HCT116 (cell line): ENCODE results near the gene RADIL. TPM values are rescaled to one million over a fixed set of nuclear protein-coding genes. Genes with fewer than 3 reads are reported as not detected.

Experiments
- ATAC-seq: fragments of 200-7000 bp; cut with Tn5 transposase; 2 replicates; pipeline ENCODE4 v1.9.1; 2020; ENCODE audit warnings: mild to moderate bottlenecking, moderate library complexity
- BruUV-seq: library from RNA; stranded (reverse); fragments of 400-500 nt; replicated peaks from 2 replicates; lab custom pipeline; 2021; lab: Mats Ljungman, UMichigan
- CTCF ChIA-PET: fragments of 300-600 bp; sonication (Branson Sonifier 250); formaldehyde crosslinking; loops from one replicate; lab custom pipeline; 2021; ENCODE audit warnings: antibody characterized with exemption; lab: Charles Lee
- POLR2A ChIA-PET: fragments of 300-600, 350-600 bp; sonication (Branson Sonifier 250); formaldehyde crosslinking; loops from one replicate; lab custom pipeline; 2021; ENCODE audit warnings: antibody characterized with exemption; lab: Charles Lee
- RAD21 ChIA-PET, 2 experiments: fragments of 300-600 bp; sonication (Branson Sonifier 250); formaldehyde crosslinking; loops; one replicate each; lab custom pipeline; 2023; ENCODE audit warnings: low total read pairs in 2 of 2; ENCODE audit not compliant: uncharacterized antibody in 2 of 2, unreplicated experiment in 2 of 2, low non-redundant PET in 1 of 2; lab: Charles Lee
- DNase-seq: peaks from one replicate; pipeline ENCODE4 v3.0.0-alpha.2; 2010; ENCODE audit warnings: low read depth, low spot score
- H2AFZ ChIP-seq: fragments of 200-600 bp; shearing (Covaris generic), sonication (generic); 2 replicates; pipeline ENCODE4 v1.6.1; 2017; ENCODE audit warnings: low read depth, mixed run types, mixed read lengths, antibody characterized with exemption, low read length; ENCODE audit not compliant: poor library complexity, severe bottlenecking
- H3K27ac ChIP-seq: 2 replicates; pipeline ENCODE4 v1.5.1; 2012; ENCODE audit warnings: low read depth, low read length
- H3K27me3 ChIP-seq: fragments of 200-600 bp; sonication (generic); 2 replicates; pipeline ENCODE4 v1.6.1; 2016; ENCODE audit warnings: mixed run types, low read length, mixed read lengths; ENCODE audit not compliant: insufficient read depth
- H3K36me3 ChIP-seq, 2 experiments: fragments of 200-500 bp in 1 of 2; fragments of 200-600 bp in 1 of 2; sonication (Bioruptor generic) in 1 of 2; sonication (generic) in 1 of 2; 2 replicates each; pipeline versions ENCODE4 v1.5.1 to v1.6.1; 2014 to 2016; ENCODE audit warnings: low read length in 2 of 2, inconsistent platforms in 1 of 2, mixed read lengths in 1 of 2, mixed run types in 1 of 2; ENCODE audit not compliant: insufficient read depth in 2 of 2, control insufficient read depth in 1 of 2
- H3K4me1 ChIP-seq, 2 experiments: fragments of 200-600 bp in 1 of 2; sonication (generic) in 1 of 2; 2 replicates each; pipeline versions ENCODE4 v1.5.1 to v1.6.1; 2012 to 2017; ENCODE audit warnings: low read length in 2 of 2, inconsistent platforms in 1 of 2, mild to moderate bottlenecking in 1 of 2, mixed read lengths in 1 of 2, mixed run types in 1 of 2, moderate library complexity in 1 of 2; ENCODE audit not compliant: insufficient read depth in 2 of 2, control insufficient read depth in 1 of 2
- H3K4me2 ChIP-seq: fragments of 200-600 bp; sonication (generic); 2 replicates; pipeline ENCODE4 v1.6.1; 2017; ENCODE audit warnings: mixed run types, low read length, mixed read lengths
- H3K4me3 ChIP-seq, 2 experiments: fragments of 200-600 bp in 1 of 2; sonication (generic) in 1 of 2; replicated peaks in 1 of 2; 2 replicates each; pipeline ENCODE4 v1.5.1; 2011 to 2016; ENCODE audit warnings: low read length in 2 of 2, control low read depth in 1 of 2, low read depth in 1 of 2, mild to moderate bottlenecking in 1 of 2, mixed read lengths in 1 of 2, mixed run types in 1 of 2
- H3K79me2 ChIP-seq: fragments of 200-600 bp; sonication (generic); 2 replicates; pipeline ENCODE4 v1.6.1; 2017; ENCODE audit warnings: mild to moderate bottlenecking, mixed run types, low read length, moderate library complexity, mixed read lengths; ENCODE audit not compliant: insufficient read depth
- H3K9ac ChIP-seq: fragments of 200-600 bp; sonication (generic); 2 replicates; pipeline ENCODE4 v1.6.1; 2016; ENCODE audit warnings: low read length, mixed read lengths
- H3K9me2 ChIP-seq: fragments of 200-600 bp; sonication (generic), shearing (Covaris generic); 2 replicates; pipeline ENCODE4 v1.6.1; 2017; ENCODE audit warnings: mixed run types, mild to moderate bottlenecking, moderate library complexity; ENCODE audit not compliant: insufficient read depth
- H3K9me3 ChIP-seq, 2 experiments: fragments of 200-500 bp in 1 of 2; fragments of 200-600 bp in 1 of 2; sonication (Bioruptor generic) in 1 of 2; sonication (generic) in 1 of 2; 2 replicates each; pipeline ENCODE4 v1.6.1; 2014 to 2017; ENCODE audit warnings: low read length in 2 of 2, mixed read lengths in 2 of 2, inconsistent platforms in 1 of 2, low read depth in 1 of 2, mild to moderate bottlenecking in 1 of 2, mixed run types in 1 of 2, moderate library complexity in 1 of 2; ENCODE audit not compliant: control insufficient read depth in 1 of 2, insufficient read depth in 1 of 2
- H4K20me1 ChIP-seq: fragments of 200-600 bp; sonication (generic), shearing (Covaris generic); 2 replicates; pipeline ENCODE4 v1.6.1; 2017; ENCODE audit warnings: mixed run types, mild to moderate bottlenecking, moderate library complexity; ENCODE audit not compliant: insufficient read depth
- CBX3 ChIP-seq: IDR thresholded peaks from 2 replicates; pipeline ENCODE4 v1.6.1; 2012; ENCODE audit warnings: low read depth
- ELF1 ChIP-seq: IDR thresholded peaks from 2 replicates; pipeline ENCODE4 v1.6.1; 2012; ENCODE audit warnings: low read depth, borderline replicate concordance
- FOSL1 ChIP-seq: IDR thresholded peaks from 2 replicates; pipeline ENCODE4 v1.6.1; 2012; ENCODE audit warnings: low read depth
- JUND ChIP-seq: IDR thresholded peaks from 2 replicates; pipeline ENCODE4 v1.6.1; 2012
- POLR2A ChIP-seq: IDR thresholded peaks from 2 replicates; pipeline ENCODE4 v1.7.0; 2011; ENCODE audit warnings: borderline replicate concordance; ENCODE audit not compliant: insufficient read depth, insufficient read length; ENCODE audit errors: extremely low read depth
- SIN3A ChIP-seq: IDR thresholded peaks from 2 replicates; pipeline ENCODE4 v1.6.1; 2012; ENCODE audit warnings: low read depth
- SRF ChIP-seq: IDR thresholded peaks from 2 replicates; pipeline ENCODE4 v1.6.1; 2012; ENCODE audit warnings: low read depth
- TCF7L2 ChIP-seq: IDR thresholded peaks from 2 replicates; pipeline ENCODE4 v1.7.0; 2011; ENCODE audit warnings: borderline replicate concordance, inconsistent platforms; ENCODE audit not compliant: insufficient read depth, insufficient read length; ENCODE audit errors: extremely low read depth
- ZFX ChIP-seq: fragments of 450-650 bp; IDR thresholded peaks from 2 replicates; pipeline ENCODE4 v1.6.1; 2017
- ZNF274 ChIP-seq: fragments of 200-500 bp; sonication (Bioruptor generic); IDR thresholded peaks from 2 replicates; pipeline ENCODE4 v1.6.1; 2014; ENCODE audit warnings: mild to moderate bottlenecking, low read depth, low read length, inconsistent platforms
- intact Hi-C: fragments of 100-400 bp; cut with micrococcal nuclease; formaldehyde crosslinking; loops from 2 replicates; pipeline ENCODE4 v1.10.0; 2022
- total RNA-seq: library from RNA; stranded (reverse); gene quantifications from one replicate; pipeline ENCODE4 v1.2.1, GENCODE V29; 2021; ENCODE audit not compliant: unreplicated experiment
- TF ChIP-seq, protein P1 (sequence below): IDR thresholded peaks from 2 replicates; pipeline ENCODE4 v1.6.1; 2012; ENCODE audit warnings: low read depth
- TF ChIP-seq, protein P2 (sequence below), 3 experiments: fragments of 200-600 bp in 1 of 3; sonication (generic) in 1 of 3; IDR thresholded peaks in 2 of 3; conservative IDR thresholded peaks in 1 of 3; 2 replicates each; pipeline ENCODE4 v1.5.1; 2012 to 2017; ENCODE audit warnings: low read depth in 2 of 3, low read length in 2 of 3, antibody characterized with exemption in 1 of 3, borderline replicate concordance in 1 of 3, control low read depth in 1 of 3, mild to moderate bottlenecking in 1 of 3, mixed read lengths in 1 of 3, mixed run types in 1 of 3, moderate library complexity in 1 of 3; ENCODE audit not compliant: insufficient read depth in 1 of 3
- TF ChIP-seq, protein P3 (sequence below): IDR thresholded peaks from 2 replicates; pipeline ENCODE4 v1.6.1; 2011; ENCODE audit warnings: mild to moderate bottlenecking, low read length, moderate library complexity; ENCODE audit not compliant: insufficient replicate concordance; ENCODE audit errors: extremely low read depth

Gene RADIL
- total RNA-seq, 1 experiment from 2014 or later: 5.3 TPM

DNA sequence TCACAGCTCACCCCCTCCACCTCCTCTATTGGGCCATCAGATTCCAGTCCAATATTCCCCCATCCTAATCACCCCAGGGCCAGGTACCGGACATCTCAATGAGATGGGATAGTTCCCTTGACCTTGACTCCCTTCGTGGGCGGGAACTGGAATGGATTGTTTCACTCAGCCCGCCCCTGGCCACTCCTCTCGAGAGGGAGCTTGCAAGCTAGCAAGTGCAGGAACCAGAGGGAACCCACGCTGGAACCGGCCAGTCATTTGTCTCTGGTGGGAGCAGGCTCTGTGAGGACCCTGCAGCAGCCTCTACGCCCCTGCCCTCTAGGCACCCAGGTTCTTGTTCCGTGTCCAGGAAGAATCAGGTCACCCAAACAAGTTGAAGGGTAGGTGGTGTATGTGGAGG, 11.0 kb upstream of the RADIL start:
- Histone ChIP-seq H3K4me3 (no peak overlapping the region), H3K36me3 (no peaks in the 10 kb centered on the region), H3K79me2 (no peaks in the 10 kb centered on the region), H3K4me1 (no peaks in the 10 kb centered on the region), H3K4me2 (no peak overlapping the region), H3K9me3 (no peaks in the 10 kb centered on the region), H3K9me2 (no peaks in the 10 kb centered on the region), H3K27ac (no peak overlapping the region), H2AFZ (no peak overlapping the region), H3K9ac (no peak overlapping the region), H4K20me1 (no peaks in the 10 kb centered on the region), H3K27me3 (no peaks in the 10 kb centered on the region)
- DNase-seq (no peak), ATAC-seq (no peak)
- CTCF ChIA-PET: no interaction called here
- intact Hi-C loops: no loop called here
- RAD21 ChIA-PET: no interaction called here
- POLR2A ChIA-PET: no interaction called here
- no TSS peak for BruUV-seq
- no peak for TF ChIP-seq ELF1
- TF ChIP-seq FOSL1: no peak
- TF ChIP-seq, protein P1, sequence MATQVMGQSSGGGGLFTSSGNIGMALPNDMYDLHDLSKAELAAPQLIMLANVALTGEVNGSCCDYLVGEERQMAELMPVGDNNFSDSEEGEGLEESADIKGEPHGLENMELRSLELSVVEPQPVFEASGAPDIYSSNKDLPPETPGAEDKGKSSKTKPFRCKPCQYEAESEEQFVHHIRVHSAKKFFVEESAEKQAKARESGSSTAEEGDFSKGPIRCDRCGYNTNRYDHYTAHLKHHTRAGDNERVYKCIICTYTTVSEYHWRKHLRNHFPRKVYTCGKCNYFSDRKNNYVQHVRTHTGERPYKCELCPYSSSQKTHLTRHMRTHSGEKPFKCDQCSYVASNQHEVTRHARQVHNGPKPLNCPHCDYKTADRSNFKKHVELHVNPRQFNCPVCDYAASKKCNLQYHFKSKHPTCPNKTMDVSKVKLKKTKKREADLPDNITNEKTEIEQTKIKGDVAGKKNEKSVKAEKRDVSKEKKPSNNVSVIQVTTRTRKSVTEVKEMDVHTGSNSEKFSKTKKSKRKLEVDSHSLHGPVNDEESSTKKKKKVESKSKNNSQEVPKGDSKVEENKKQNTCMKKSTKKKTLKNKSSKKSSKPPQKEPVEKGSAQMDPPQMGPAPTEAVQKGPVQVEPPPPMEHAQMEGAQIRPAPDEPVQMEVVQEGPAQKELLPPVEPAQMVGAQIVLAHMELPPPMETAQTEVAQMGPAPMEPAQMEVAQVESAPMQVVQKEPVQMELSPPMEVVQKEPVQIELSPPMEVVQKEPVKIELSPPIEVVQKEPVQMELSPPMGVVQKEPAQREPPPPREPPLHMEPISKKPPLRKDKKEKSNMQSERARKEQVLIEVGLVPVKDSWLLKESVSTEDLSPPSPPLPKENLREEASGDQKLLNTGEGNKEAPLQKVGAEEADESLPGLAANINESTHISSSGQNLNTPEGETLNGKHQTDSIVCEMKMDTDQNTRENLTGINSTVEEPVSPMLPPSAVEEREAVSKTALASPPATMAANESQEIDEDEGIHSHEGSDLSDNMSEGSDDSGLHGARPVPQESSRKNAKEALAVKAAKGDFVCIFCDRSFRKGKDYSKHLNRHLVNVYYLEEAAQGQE: no peak

DNA sequence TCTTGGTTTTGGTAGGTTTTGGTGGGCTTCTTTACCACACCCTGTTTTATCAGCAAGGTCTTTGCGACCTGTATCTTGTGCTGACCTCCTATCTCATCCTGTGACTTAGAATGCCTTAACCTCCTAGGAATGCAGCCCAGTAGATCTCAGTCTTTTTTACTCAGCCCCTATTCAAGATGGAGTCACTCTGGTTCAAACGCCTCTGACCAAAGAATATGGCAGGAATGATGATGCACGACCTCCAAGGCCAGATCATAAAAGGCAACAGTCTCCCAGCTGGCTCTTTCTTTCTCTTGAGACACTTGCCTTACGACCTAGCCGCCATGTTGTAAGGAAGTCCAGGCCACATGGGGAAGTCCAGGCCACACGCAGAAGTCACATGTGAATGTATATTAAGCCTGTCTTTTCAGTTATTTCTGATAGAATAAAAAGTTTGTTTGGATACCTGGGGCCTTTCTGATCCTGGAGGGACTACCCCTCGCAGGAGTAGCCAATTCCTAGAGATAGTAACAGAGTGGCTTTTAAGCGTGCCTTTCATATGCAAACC, 10.5 kb upstream of the RADIL start:
- no peaks in the 10 kb centered on the region for H3K9me3 ChIP-seq
- H3K36me3 ChIP-seq: no peaks in the 10 kb centered on the region
- DNase-seq: no peak
- BruUV-seq: no TSS peak
- H3K4me2 ChIP-seq: no peak overlapping the region
- no peak overlapping the region for H3K4me3 ChIP-seq
- no peak for ATAC-seq
- H3K4me1 ChIP-seq: no peaks in the 10 kb centered on the region
- no peak overlapping the region for H3K9ac ChIP-seq
- RAD21 ChIA-PET: no interaction called here
- H3K79me2 ChIP-seq: no peaks in the 10 kb centered on the region
- no peak overlapping the region for H3K27ac ChIP-seq
- H3K27me3 ChIP-seq: no peaks in the 10 kb centered on the region
- H4K20me1 ChIP-seq: no peaks in the 10 kb centered on the region
- H2AFZ ChIP-seq: no peak overlapping the region
- intact Hi-C loops: no loop called here
- CTCF ChIA-PET: no interaction called here
- no peaks in the 10 kb centered on the region for H3K9me2 ChIP-seq
- POLR2A ChIA-PET: no interaction called here
- TF ChIP-seq CBX3 (no peak), SRF (no peak), SIN3A (no peak), TCF7L2 (no peak), ELF1 (no peak), ZNF274 (no peak), ZFX (no peak), POLR2A (no peak), JUND (no peak)
- TF ChIP-seq, protein P2, sequence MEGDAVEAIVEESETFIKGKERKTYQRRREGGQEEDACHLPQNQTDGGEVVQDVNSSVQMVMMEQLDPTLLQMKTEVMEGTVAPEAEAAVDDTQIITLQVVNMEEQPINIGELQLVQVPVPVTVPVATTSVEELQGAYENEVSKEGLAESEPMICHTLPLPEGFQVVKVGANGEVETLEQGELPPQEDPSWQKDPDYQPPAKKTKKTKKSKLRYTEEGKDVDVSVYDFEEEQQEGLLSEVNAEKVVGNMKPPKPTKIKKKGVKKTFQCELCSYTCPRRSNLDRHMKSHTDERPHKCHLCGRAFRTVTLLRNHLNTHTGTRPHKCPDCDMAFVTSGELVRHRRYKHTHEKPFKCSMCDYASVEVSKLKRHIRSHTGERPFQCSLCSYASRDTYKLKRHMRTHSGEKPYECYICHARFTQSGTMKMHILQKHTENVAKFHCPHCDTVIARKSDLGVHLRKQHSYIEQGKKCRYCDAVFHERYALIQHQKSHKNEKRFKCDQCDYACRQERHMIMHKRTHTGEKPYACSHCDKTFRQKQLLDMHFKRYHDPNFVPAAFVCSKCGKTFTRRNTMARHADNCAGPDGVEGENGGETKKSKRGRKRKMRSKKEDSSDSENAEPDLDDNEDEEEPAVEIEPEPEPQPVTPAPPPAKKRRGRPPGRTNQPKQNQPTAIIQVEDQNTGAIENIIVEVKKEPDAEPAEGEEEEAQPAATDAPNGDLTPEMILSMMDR (IDR thresholded peaks at IDR 0.05 in 2 of 3, conservative IDR thresholded peaks at IDR 0.05 in 1 of 3; ENCODE audit: borderline replicate concordance in 1 of 3, insufficient read depth in 1 of 3, low read depth in 2 of 3, low read length in 2 of 3): no peak
- TF ChIP-seq, protein P3, sequence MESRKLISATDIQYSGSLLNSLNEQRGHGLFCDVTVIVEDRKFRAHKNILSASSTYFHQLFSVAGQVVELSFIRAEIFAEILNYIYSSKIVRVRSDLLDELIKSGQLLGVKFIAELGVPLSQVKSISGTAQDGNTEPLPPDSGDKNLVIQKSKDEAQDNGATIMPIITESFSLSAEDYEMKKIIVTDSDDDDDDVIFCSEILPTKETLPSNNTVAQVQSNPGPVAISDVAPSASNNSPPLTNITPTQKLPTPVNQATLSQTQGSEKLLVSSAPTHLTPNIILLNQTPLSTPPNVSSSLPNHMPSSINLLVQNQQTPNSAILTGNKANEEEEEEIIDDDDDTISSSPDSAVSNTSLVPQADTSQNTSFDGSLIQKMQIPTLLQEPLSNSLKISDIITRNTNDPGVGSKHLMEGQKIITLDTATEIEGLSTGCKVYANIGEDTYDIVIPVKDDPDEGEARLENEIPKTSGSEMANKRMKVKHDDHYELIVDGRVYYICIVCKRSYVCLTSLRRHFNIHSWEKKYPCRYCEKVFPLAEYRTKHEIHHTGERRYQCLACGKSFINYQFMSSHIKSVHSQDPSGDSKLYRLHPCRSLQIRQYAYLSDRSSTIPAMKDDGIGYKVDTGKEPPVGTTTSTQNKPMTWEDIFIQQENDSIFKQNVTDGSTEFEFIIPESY: no peak
